HL-60 (cell line): ENCODE results near the gene RASSF5.
A peak's percentile ranks its signal among the peaks of the same experiment; 100 is the strongest.

Experiments
- DNase-seq, 2 experiments: peaks; one replicate each; pipeline ENCODE4 v3.0.0-alpha.2; 2010 to 2020; ENCODE audit warnings: low read depth in 1 of 2, low spot score in 1 of 2
- H3K27ac ChIP-seq: fragments of 250-450 bp; sonication (Bioruptor Pico); replicated peaks from 2 replicates; pipeline ENCODE4 v1.5.1; 2020; ENCODE audit warnings: mild to moderate bottlenecking, moderate library complexity
- H3K27me3 ChIP-seq: fragments of 250-450 bp; sonication (Bioruptor Pico); 2 replicates; pipeline ENCODE4 v1.5.1; 2021; ENCODE audit warnings: mild to moderate bottlenecking, moderate library complexity; ENCODE audit not compliant: insufficient read depth, poor library complexity, severe bottlenecking
- H3K4me3 ChIP-seq: replicated peaks from 2 replicates; pipeline ENCODE4 v1.5.1; 2011; ENCODE audit warnings: mild to moderate bottlenecking, control low read depth, low read length; ENCODE audit not compliant: insufficient read depth
- GABPA ChIP-seq: IDR thresholded peaks from 2 replicates; pipeline ENCODE4 v1.6.1; 2012; ENCODE audit warnings: low read depth
- POLR2AphosphoS5 ChIP-seq: IDR thresholded peaks from 2 replicates; pipeline ENCODE4 v1.6.1; 2012; ENCODE audit warnings: low read depth
- SPI1 ChIP-seq: IDR thresholded peaks from 2 replicates; pipeline ENCODE4 v1.6.1; 2012; ENCODE audit warnings: low read depth, mild to moderate bottlenecking, borderline replicate concordance
- TF ChIP-seq, protein P1 (sequence below): IDR thresholded peaks from 2 replicates; pipeline ENCODE4 v1.6.1; 2012; ENCODE audit warnings: low read depth; ENCODE audit not compliant: insufficient replicate concordance
- TF ChIP-seq, protein P2 (sequence below): IDR thresholded peaks from one replicate; pipeline ENCODE4 v1.5.1; 2011; ENCODE audit warnings: low read length, control low read depth, inconsistent platforms; ENCODE audit not compliant: insufficient read depth

The RASSF5 gene

DNA sequence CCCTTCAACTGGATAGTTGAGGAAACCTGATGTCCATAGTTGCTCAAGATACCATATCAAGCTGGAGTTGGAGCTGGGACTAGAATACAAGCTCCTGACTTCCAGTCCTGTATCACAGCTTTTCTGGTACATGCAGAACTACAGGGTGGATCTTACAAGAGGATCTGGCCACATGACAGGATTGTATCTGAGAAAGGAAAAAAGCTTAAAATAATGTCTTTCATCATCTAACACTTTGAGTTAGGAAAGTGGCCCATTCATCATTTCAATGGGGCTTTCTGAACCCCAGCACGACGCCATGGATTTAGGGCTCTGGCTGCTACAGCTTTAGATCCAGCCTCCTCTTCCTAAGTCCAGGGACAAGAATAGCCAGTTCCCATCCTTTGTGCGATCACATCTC lies 46.9 kb downstream of the RASSF5 start:
- H3K27ac ChIP-seq = no peak overlapping the region
- TF ChIP-seq GABPA = no peak
- H3K4me3 ChIP-seq = no peak overlapping the region
- no peak for DNase-seq
- H3K27me3 ChIP-seq = no peaks in the 10 kb centered on the region

DNA sequence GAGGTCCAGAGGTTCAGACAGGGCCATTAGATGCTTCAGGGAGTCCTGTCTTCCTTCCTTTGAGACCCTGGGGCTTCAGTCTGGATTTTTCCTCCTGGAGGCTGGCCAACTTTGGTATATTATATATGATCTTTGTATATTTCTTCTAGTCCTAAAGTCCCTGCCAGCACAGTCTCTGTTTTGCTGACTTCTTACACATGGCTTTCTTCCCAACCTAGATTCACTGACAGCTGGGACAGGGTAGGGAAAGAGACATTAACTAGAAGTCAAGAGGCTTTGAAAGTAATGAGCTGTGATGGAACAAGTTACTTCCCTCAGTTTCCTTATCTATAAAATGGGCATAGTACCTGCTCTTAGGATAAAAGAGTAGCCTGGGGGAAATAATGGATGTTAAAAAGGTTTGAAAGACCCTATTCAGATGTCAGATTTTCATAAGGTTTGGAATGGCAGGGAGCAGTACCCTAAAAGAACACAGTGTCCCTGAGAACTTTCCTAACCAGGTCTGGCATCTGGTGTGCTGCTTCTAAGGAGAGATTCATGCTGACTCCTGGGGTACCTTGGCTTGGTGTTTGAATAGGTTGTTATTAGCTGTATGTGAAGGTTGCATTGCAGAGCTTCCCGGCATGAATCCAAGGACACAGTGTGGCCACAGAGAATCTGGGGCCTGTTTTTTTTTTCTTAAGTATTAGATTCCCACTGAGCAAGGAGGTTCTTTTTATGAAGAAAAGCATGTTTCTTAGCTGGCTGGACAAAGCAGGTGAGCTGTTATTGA lies 47.6 kb downstream of the RASSF5 start:
- no peak for DNase-seq
- no peak overlapping the region for H3K4me3 ChIP-seq
- H3K27me3 ChIP-seq = no peaks in the 10 kb centered on the region
- H3K27ac ChIP-seq = no peak overlapping the region
- TF ChIP-seq, protein P1, sequence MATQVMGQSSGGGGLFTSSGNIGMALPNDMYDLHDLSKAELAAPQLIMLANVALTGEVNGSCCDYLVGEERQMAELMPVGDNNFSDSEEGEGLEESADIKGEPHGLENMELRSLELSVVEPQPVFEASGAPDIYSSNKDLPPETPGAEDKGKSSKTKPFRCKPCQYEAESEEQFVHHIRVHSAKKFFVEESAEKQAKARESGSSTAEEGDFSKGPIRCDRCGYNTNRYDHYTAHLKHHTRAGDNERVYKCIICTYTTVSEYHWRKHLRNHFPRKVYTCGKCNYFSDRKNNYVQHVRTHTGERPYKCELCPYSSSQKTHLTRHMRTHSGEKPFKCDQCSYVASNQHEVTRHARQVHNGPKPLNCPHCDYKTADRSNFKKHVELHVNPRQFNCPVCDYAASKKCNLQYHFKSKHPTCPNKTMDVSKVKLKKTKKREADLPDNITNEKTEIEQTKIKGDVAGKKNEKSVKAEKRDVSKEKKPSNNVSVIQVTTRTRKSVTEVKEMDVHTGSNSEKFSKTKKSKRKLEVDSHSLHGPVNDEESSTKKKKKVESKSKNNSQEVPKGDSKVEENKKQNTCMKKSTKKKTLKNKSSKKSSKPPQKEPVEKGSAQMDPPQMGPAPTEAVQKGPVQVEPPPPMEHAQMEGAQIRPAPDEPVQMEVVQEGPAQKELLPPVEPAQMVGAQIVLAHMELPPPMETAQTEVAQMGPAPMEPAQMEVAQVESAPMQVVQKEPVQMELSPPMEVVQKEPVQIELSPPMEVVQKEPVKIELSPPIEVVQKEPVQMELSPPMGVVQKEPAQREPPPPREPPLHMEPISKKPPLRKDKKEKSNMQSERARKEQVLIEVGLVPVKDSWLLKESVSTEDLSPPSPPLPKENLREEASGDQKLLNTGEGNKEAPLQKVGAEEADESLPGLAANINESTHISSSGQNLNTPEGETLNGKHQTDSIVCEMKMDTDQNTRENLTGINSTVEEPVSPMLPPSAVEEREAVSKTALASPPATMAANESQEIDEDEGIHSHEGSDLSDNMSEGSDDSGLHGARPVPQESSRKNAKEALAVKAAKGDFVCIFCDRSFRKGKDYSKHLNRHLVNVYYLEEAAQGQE = no peak
- TF ChIP-seq, protein P2, sequence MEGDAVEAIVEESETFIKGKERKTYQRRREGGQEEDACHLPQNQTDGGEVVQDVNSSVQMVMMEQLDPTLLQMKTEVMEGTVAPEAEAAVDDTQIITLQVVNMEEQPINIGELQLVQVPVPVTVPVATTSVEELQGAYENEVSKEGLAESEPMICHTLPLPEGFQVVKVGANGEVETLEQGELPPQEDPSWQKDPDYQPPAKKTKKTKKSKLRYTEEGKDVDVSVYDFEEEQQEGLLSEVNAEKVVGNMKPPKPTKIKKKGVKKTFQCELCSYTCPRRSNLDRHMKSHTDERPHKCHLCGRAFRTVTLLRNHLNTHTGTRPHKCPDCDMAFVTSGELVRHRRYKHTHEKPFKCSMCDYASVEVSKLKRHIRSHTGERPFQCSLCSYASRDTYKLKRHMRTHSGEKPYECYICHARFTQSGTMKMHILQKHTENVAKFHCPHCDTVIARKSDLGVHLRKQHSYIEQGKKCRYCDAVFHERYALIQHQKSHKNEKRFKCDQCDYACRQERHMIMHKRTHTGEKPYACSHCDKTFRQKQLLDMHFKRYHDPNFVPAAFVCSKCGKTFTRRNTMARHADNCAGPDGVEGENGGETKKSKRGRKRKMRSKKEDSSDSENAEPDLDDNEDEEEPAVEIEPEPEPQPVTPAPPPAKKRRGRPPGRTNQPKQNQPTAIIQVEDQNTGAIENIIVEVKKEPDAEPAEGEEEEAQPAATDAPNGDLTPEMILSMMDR = no peak
- TF ChIP-seq GABPA (no peak), SPI1 (no peak), POLR2AphosphoS5 (no peak)

DNA sequence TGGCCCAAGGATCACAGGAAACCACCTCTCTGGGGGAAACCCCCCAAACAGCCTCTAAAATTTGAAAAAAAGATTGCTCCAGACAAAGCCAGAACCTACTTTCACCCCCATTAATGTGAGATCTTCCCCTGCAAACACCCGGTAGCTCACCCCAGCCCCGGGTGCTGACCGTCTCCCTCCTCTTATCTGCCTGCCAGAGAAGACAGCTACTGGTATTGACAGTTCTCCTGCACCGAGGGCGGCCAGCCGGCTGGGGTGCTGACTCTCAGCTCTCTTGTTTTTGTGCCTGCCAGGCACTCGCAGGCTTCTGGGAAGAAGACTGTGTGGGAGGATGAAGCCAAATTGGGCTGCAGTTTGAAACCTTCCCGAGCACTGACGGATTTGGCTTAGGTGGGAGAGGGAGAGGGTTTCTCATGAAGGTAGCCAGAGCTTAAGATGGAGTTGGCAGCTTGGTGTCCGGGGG lies 48.2 kb downstream of the RASSF5 start:
- Histone ChIP-seq H3K4me3 (no peak overlapping the region), H3K27me3 (no peaks in the 10 kb centered on the region), H3K27ac (no peak overlapping the region)
- DNase-seq = no peak
- TF ChIP-seq, protein P1 = no peak
- TF ChIP-seq SPI1 (no peak), POLR2AphosphoS5 (no peak)
- TF ChIP-seq, protein P2 = no peak

- H3K27me3 ChIP-seq = no peaks in the 10 kb centered on the region
- H3K27ac ChIP-seq = peak overlapping the region; percentile 91
- no peak for DNase-seq
- peak overlapping the region; percentile 73 for H3K4me3 ChIP-seq
- TF ChIP-seq, protein P2 = no peak
- TF ChIP-seq, protein P1 = no peak
- TF ChIP-seq GABPA (no peak), SPI1 (no peak), POLR2AphosphoS5 (no peak)
Observed at GRCh38 chr1:206556047-206556749, 48.9 kb downstream of the RASSF5 start.
